GM21723 (cell line): ENCODE data around the gene NFATC2.
A peak's percentile ranks its signal among the peaks of the same experiment; 100 is the strongest.

ENCODE experiments used
- ATAC-seq: cut with Tn5 transposase; IDR thresholded peaks from one replicate; pipeline ENCODE4 v1.9.1; 2021; ENCODE audit warnings: mild to moderate bottlenecking, moderate library complexity; ENCODE audit not compliant: unreplicated experiment

NFATC2 gene

DNA sequence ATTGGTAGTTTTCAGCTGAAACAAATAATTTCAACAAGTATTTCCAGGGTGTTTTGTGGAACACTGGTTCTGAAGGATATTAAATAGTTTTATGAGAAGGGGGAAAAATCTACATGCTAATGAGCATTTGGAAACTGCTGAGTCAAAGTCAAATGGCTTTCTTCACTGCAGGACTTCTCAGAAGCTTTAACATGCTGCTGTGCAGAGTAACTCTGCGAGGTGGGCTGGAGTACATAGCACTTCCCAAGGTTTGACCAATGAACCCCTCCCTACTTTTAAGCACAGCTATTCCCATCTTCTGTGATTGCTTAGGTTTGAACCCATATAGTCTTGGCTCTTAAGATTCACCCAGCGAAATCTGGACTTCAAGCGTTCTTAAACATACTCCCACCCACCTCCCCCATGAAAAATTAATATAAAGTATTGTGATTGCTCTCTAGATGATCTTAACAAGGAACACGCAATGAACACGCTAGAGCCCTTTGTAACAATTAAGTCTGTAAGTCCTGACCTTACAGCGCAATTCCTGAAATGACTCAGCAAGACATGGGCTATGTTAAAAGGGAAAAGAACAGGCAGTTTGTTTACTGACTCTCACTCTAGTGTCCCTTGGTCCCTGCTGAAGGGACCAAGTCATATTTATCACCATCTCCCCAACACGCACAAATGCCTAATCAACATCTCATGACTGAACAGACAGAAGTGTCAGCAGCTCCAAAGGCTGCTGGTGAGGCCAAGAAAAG, 105.2 kb downstream of the NFATC2 start:
- ATAC-seq, result no peak

DNA sequence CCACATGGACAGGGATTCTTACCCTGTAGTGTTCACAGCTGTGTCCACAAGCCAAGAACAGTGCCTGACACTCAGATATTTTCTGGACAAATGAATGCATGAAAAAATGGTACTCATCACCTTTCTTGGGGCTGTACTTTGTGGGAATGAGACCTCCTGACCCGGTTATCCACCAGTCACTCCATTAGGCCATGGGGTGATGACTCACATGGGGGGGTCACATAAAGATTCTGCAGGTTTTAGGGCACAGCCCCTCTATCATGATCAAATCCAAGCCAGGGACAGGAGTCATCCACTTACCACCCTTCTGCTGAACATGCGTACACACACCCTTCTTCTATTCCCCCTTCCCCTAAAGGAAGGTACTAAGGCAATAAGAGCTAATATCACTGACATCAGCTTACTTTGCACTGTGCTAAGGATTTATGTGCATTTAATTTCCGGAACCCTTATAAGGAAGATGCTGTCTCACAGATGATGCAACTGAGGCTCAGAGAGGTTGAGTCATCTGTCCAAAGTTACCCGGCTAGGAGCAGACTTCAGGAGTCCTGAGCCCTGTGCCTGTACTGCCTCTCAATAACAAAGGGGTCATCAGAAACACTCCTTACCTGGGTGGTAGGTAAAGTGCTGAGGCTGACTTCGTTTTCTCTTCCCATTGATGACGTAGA, 107.8 kb downstream of the NFATC2 start:
- ATAC-seq, result no peak

DNA sequence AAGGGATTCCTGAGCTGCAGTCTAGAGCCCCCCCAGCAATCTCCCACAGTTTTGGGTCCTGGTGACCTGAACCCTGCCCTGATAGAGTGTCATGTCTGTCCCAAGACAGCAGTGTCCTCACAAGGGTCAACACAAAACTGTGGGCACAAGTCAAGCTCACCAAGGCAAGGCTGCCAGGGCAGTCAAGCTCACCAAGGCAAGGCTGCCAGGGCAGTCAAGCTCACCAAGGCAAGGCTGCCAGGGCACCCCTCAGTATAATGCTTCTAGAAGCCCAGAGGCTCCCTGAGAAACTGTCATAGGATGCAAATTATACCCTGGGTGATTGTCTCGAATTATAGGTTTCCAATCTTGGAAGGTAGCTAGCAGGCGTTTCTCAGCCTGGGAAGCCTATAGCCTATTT, 108.5 kb downstream of the NFATC2 start:
- ATAC-seq, result no peak

GRCh38 chr20:51432875-51433274, 109.6 kb downstream of the NFATC2 start:
- no peak for ATAC-seq

- no peak for ATAC-seq
Observed at GRCh38 chr20:51432251-51432784, 110.2 kb downstream of the NFATC2 start.

- no peak for ATAC-seq
Observed at GRCh38 chr20:51431321-51431720, 111.2 kb downstream of the NFATC2 start.

GRCh38 chr20:51430198-51430950, 112.1 kb downstream of the NFATC2 start:
- ATAC-seq, result no peak

- ATAC-seq, result no peak
Observed at GRCh38 chr20:51429696-51430095, 112.8 kb downstream of the NFATC2 start.

- no peak for ATAC-seq
Observed at GRCh38 chr20:51429144-51429482, 113.4 kb downstream of the NFATC2 start.

- ATAC-seq, result no peak
Observed at GRCh38 chr20:51428401-51429143, 113.9 kb downstream of the NFATC2 start.

GRCh38 chr20:51427651-51428291, 114.7 kb downstream of the NFATC2 start:
- no peak for ATAC-seq

DNA sequence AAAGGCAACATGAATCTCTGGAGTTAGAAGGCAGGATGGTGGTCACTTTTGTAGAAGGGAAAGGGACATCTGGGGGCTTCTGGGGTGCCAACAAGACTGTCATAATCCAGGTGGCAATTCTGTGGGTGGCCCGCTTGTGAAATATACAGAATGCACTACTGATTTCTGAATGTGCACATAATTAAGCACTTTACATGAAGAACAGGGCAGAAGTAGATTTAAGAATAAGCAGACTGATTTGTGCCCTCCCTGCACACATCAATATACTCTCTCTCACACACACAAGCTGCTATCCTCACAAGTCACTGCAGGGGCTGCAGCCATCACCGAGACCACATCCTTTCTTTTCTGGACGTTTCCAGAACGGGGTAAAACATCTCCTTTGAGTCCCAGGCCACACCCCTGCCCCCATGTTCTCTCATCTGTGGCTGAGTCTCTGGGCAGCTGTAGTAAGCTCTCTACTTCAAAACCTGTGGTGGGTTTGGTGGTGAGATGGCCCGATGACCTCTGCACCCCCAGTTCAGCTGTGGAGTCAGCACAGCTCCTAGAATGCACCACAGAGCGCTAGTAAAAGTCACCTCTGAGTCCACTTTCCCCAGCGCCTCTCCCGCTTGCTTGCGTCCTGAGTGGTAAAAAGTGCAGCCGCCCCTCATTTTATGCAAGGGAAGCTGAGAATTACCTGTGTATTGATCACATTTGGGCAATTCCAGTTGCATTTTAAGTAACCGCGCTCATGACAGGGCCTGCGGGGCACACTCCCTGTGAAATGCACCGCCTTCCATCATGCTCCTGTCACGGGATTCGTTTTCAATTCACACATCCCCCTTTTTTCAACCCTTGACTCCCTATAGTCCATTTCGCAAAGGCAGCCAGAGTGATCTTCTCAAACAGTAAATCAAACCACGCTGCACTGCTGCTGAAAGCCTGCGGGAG, 115.5 kb downstream of the NFATC2 start:
- no peak for ATAC-seq

DNA sequence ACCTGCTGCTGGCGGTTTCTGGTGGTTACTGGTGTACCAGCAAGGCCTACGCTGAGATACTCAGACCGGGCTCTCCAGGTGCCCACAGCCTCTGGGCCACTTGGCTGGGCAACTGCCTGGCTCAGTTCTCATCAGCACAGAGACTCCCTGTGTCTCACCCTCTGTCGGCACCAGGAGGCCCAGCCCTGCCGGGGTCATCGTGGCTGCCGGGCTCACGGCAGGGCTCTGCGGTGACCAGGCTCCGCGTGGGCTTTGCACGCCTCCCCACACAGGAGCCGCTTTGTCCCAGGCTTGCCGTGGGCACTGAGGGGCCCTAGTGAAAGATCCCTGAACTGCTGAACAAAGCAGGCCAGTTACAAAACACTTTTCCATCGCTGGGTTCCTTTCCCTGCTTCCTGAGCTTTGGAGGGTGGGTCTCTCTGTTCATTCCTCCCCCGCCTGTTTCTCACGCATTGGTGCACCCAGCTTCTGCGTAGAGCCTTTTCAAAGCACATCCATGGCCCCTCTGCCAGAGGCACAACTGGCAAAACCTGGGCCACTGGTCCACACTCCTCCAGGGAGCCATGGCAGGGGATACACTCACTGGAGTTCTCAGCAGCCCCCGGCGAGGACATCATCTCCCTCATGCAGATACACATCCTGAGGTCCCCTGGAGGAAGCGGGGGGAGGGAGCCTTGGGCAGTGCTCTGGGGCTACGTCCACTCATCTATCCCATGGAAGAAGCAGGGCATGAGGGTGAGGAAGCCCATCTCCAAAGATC, 117.0 kb downstream of the NFATC2 start:
- no peak for ATAC-seq

DNA sequence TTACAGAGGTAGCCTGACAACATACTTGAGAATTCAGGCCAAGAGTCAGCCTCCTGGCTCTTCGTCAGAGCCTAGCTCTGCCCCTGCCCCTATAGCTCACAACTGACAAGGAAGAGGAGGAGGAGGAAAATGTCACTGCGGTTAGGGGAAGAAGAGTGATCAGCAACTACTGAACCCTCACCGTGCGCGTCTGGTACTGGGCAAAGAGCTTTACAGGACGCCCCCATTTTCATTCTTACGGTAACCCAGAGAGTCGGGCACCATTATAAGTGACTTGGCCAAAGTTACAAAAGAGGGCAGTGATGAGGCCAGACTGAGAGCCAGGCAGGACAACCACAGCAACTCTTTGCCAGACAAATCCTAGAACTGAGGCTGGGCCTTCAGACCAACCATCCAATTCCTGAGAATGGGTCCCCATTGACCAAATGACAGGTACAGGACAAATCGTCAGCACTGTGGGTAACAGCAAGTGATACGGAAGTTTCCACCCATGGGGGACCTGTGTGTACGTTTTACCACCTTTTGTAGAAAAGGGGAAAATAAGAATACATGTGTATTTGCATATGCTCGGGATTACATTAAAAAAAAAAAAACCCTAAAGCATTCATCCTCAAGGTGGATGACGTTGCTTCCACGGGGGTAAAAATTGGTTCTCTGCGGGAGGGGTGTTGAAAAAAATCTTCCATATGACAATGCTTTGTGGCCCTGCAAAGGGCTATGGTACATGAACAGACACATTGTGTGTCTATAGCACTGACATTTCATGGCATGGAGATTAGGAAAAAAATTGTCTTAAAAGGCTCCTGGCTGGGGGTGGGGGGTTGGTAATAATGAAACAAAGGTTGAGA, 118.0 kb downstream of the NFATC2 start:
- ATAC-seq, result no peak

DNA sequence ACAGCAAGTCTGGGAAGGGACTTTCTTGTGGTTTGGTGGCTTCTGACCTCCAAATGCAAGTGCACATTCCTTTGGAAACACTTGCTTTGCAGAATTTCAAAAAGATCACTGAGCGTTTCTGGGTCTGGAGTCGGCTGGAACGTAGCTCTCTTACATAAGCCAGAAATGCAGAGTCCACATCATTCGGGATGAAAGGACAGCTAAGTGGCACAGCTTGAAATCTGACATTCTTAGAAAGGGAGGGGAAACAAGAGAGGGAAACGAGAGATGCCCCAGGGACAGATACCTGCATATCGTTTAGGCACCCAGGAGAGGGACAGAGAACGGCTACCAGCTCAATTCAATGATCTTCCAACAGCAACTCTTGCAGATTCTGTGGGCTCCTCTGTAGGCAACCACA, 118.7 kb downstream of the NFATC2 start:
- ATAC-seq, result no peak

GRCh38 chr20:51423290-51423667, 119.2 kb downstream of the NFATC2 start:
- peak; percentile 52 for ATAC-seq

GRCh38 chr20:51422514-51423289, 119.8 kb downstream of the NFATC2 start:
- no peak for ATAC-seq
